SU-DHL-6 (cell line): ENCODE data around the gene ABHD11.

Source experiments
- H2AFZ ChIP-seq: fragments of 200-600 bp; sonication (generic); 2 replicates; pipeline ENCODE4 v1.6.1; 2014; ENCODE audit warnings: low read depth, mild to moderate bottlenecking, moderate library complexity, mixed read lengths, antibody characterized with exemption, low read length; ENCODE audit not compliant: severe bottlenecking
- H3F3A ChIP-seq: fragments of 200-600 bp; shearing (Covaris generic); 2 replicates; pipeline ENCODE4 v1.6.0; 2016; ENCODE audit warnings: antibody characterized with exemption, mild to moderate bottlenecking; ENCODE audit not compliant: insufficient read depth
- H3K27ac ChIP-seq: fragments of 200-600 bp; sonication (generic); 2 replicates; pipeline ENCODE4 v1.5.1; 2016; ENCODE audit warnings: low read depth, mild to moderate bottlenecking, low read length, moderate library complexity, mixed read lengths
- H3K27me3 ChIP-seq: fragments of 200-600 bp; sonication (generic), shearing (Covaris generic); 2 replicates; pipeline ENCODE4 v1.6.0; 2014; ENCODE audit warnings: mild to moderate bottlenecking, low read length
- H3K36me3 ChIP-seq: fragments of 200-600 bp; sonication (generic); 2 replicates; pipeline ENCODE4 v1.6.1; 2014; ENCODE audit warnings: mild to moderate bottlenecking, low read length, mixed read lengths
- H3K4me2 ChIP-seq: fragments of 300-600, 200-600 bp; shearing (Covaris generic), sonication (generic); 2 replicates; pipeline ENCODE4 v1.6.0; 2014; ENCODE audit warnings: low read length, low read depth, mild to moderate bottlenecking; ENCODE audit not compliant: poor library complexity, severe bottlenecking
- H3K4me3 ChIP-seq: fragments of 200-600 bp; sonication (generic); 2 replicates; pipeline ENCODE4 v1.5.1; 2014; ENCODE audit warnings: antibody characterized with exemption, low read length, mild to moderate bottlenecking, mixed read lengths; ENCODE audit not compliant: insufficient read depth, poor library complexity, severe bottlenecking
- H3K79me2 ChIP-seq: fragments of 200-600 bp; sonication (generic); 2 replicates; pipeline ENCODE4 v1.6.1; 2014; ENCODE audit warnings: mild to moderate bottlenecking, low read length, moderate library complexity; ENCODE audit not compliant: insufficient read depth
- H3K9ac ChIP-seq: fragments of 200-600 bp; sonication (generic); 2 replicates; pipeline ENCODE4 v1.7.0; 2014; ENCODE audit warnings: mild to moderate bottlenecking, low read length
- H3K9me2 ChIP-seq: fragments of 200-600 bp; sonication (generic); replicated peaks from 2 replicates; pipeline ENCODE4 v1.6.1; 2014; ENCODE audit warnings: low read length; ENCODE audit not compliant: insufficient read depth
- H3K9me3 ChIP-seq: fragments of 200-600 bp; sonication (generic); 2 replicates; pipeline ENCODE4 v1.6.1; 2014; ENCODE audit warnings: low read length, mixed read lengths; ENCODE audit not compliant: insufficient read depth
- H4K20me1 ChIP-seq: fragments of 200-600 bp; sonication (generic); 2 replicates; pipeline ENCODE4 v1.6.1; 2014; ENCODE audit warnings: low read depth, mild to moderate bottlenecking, antibody characterized with exemption, low read length, moderate library complexity, mixed read lengths
- EZH2phosphoT487 ChIP-seq: fragments of 200-600 bp; sonication (generic), shearing (Covaris generic); conservative IDR thresholded peaks from 2 replicates; pipeline ENCODE4 v1.6.1; 2018; ENCODE audit warnings: mild to moderate bottlenecking, antibody characterized with exemption, low read length, moderate library complexity, mixed read lengths
- TF ChIP-seq, protein P1 (sequence below): fragments of 200-600 bp; sonication (generic); IDR thresholded peaks from one replicate; pipeline ENCODE4 v1.5.1; 2017; ENCODE audit warnings: antibody characterized with exemption, mild to moderate bottlenecking, low read length, moderate library complexity; ENCODE audit not compliant: insufficient read depth, poor library complexity, severe bottlenecking

Gene ABHD11

DNA sequence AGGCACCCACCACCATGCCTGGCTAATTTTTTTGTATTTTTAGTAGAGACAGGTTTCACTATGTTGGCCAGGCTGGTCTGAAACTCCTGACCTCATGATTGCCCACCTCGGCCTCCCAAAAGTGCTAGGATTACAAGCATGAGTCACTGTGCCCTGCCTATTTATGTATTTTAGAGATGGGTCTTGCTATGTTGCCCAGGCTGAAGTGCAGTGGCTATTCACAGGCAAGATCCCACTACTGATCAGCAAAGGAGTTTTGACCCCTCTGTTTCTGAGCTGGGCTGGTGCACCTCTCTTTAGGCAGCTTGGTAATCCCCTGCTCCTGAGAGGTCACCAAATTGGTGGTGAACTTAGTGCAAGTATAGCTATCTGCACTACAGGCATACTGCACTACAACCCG lies 6.2 kb downstream of the ABHD11 start:
- Histone ChIP-seq H3K79me2 (no peaks in the 10 kb centered on the region), H3K27me3 (no peaks in the 10 kb centered on the region), H3K27ac (no peak overlapping the region), H3K4me3 (no peak overlapping the region), H3K36me3 (no peaks in the 10 kb centered on the region), H3K9me2 (no peaks in the 10 kb centered on the region), H3F3A (0 out of 2 replicates have a peak, but pooled peaks cover 4% of the 10 kb centered on the region), H3K9ac (no peak overlapping the region), H4K20me1 (no peaks in the 10 kb centered on the region), H2AFZ (no peak overlapping the region), H3K4me2 (no peak overlapping the region), H3K9me3 (no peaks in the 10 kb centered on the region)
- TF ChIP-seq, protein P1, sequence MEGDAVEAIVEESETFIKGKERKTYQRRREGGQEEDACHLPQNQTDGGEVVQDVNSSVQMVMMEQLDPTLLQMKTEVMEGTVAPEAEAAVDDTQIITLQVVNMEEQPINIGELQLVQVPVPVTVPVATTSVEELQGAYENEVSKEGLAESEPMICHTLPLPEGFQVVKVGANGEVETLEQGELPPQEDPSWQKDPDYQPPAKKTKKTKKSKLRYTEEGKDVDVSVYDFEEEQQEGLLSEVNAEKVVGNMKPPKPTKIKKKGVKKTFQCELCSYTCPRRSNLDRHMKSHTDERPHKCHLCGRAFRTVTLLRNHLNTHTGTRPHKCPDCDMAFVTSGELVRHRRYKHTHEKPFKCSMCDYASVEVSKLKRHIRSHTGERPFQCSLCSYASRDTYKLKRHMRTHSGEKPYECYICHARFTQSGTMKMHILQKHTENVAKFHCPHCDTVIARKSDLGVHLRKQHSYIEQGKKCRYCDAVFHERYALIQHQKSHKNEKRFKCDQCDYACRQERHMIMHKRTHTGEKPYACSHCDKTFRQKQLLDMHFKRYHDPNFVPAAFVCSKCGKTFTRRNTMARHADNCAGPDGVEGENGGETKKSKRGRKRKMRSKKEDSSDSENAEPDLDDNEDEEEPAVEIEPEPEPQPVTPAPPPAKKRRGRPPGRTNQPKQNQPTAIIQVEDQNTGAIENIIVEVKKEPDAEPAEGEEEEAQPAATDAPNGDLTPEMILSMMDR = no peak
- no peak for TF ChIP-seq EZH2phosphoT487

DNA sequence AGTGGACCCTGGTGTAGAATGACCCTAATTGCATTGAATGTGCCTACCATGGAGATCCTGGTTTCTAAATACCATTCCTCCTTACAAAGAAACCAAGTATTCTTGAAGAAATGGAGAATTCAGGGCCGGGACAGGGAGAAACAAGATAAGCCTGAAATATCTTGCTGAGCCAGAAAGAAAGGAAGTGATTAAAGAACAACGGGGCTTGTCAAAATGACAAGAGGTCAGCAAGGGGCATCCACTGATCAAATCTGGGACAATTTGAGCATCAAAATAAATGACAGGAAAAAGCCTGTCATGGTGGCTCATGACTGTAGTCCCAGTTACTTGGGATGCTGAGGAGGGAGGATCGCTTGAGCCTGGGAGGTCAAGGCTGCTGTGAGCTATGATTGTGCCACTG lies 8.1 kb downstream of the ABHD11 start:
- Histone ChIP-seq H3K27ac (no peak overlapping the region), H3K9ac (no peak overlapping the region), H2AFZ (no peak overlapping the region), H3K4me3 (no peak overlapping the region), H3K36me3 (no peaks in the 10 kb centered on the region), H3K27me3 (no peaks in the 10 kb centered on the region), H3K79me2 (no peaks in the 10 kb centered on the region), H3K9me2 (no peaks in the 10 kb centered on the region), H4K20me1 (no peaks in the 10 kb centered on the region), H3F3A (0 out of 2 replicates have a peak, but pooled peaks cover 4% of the 10 kb centered on the region), H3K9me3 (no peaks in the 10 kb centered on the region), H3K4me2 (no peak overlapping the region)
- TF ChIP-seq EZH2phosphoT487 = no peak
- TF ChIP-seq, protein P1 = no peak

DNA sequence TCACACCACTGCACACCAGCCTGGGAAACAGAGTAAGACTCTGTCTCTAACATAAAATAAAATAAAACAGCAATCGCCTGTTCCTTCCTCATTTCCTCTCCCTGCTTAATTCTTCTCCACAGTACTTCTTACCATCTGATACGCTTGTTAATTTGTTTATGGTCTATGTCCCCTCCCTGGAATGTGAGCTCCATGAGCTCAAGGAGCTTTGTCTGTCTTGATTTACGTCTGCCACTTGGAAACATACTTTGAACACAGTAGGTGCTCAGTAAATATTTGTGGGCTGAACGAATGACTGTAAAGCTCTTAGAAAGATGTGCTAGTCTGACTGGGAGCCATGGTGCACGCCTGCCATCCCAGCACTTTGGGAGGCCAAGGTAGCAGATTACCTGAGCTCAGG lies 10.1 kb downstream of the ABHD11 start:
- H3K4me3 ChIP-seq = no peak overlapping the region
- H3K9me2 ChIP-seq = no peaks in the 10 kb centered on the region
- H2AFZ ChIP-seq = no peak overlapping the region
- no peaks in the 10 kb centered on the region for H3K27me3 ChIP-seq
- H3K9ac ChIP-seq = no peak overlapping the region
- H3K36me3 ChIP-seq = no peaks in the 10 kb centered on the region
- H3K4me2 ChIP-seq = no peak overlapping the region
- no peaks in the 10 kb centered on the region for H4K20me1 ChIP-seq
- no peaks in the 10 kb centered on the region for H3K9me3 ChIP-seq
- no peak for TF ChIP-seq EZH2phosphoT487
- TF ChIP-seq, protein P1 = no peak
- no peaks in the 10 kb centered on the region for H3K79me2 ChIP-seq
- H3K27ac ChIP-seq = no peak overlapping the region
- H3F3A ChIP-seq = no peaks in the 10 kb centered on the region

DNA sequence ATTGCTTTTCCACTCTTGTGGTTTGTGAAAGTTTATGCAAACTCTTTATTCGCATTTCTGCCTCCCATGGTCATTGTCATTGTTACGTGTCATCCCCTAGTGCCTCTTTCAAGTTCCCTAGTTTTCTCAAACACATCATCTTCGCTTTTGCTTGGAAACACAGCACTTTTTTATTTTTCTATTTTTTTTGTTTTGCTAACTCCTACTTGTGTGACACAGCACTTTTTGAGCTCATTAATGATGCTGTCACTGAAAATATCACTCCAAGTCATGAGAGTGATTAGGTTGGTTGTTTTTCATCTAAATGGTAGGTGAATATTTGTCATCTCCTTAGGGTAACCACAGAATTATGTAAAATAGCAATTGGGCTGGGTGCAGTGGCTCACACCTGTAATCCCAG lies 10.7 kb downstream of the ABHD11 start:
- Histone ChIP-seq H3K79me2 (no peaks in the 10 kb centered on the region), H4K20me1 (no peaks in the 10 kb centered on the region), H3K27ac (no peak overlapping the region), H3F3A (no peaks in the 10 kb centered on the region), H3K9me3 (no peaks in the 10 kb centered on the region), H3K9ac (no peak overlapping the region), H3K4me3 (no peak overlapping the region), H2AFZ (no peak overlapping the region), H3K36me3 (no peaks in the 10 kb centered on the region), H3K9me2 (no peaks in the 10 kb centered on the region), H3K4me2 (no peak overlapping the region), H3K27me3 (no peaks in the 10 kb centered on the region)
- TF ChIP-seq EZH2phosphoT487 = no peak
- TF ChIP-seq, protein P1 = no peak
